IMR-90 (cell line): Measurements from ENCODE around the gene CLHC1.

ENCODE experiments used
- CTCF ChIP-seq: conservative IDR thresholded peaks from 2 replicates; pipeline ENCODE4 v1.5.1; 2012; ENCODE audit warnings: mild to moderate bottlenecking, low read depth, low read length, improper control_type of control experiment
- POLR2A ChIP-seq: IDR thresholded peaks from 2 replicates; pipeline ENCODE4 v1.6.1; 2012; ENCODE audit warnings: mild to moderate bottlenecking, low read depth, low read length
- RAD21 ChIP-seq: IDR thresholded peaks from 2 replicates; pipeline ENCODE4 v1.6.1; 2012; ENCODE audit warnings: low read length, improper control_type of control experiment

- TF ChIP-seq CTCF (no peak), RAD21 (no peak), POLR2A (no peak)
Observed at GRCh38 chr2:55180374-55180773, 51.7 kb downstream of the CLHC1 start.
